HepG2 (cell line): ENCODE data around the gene ADGRG1. TPM values are rescaled to one million over a fixed set of nuclear protein-coding genes. Genes with fewer than 3 reads are reported as not detected.

ENCODE experiments used
- AKAP8 ChIP-seq: sonication (generic); formaldehyde crosslinking; IDR thresholded peaks from 2 replicates; pipeline ENCODE4 v1.5.1; 2020; ENCODE audit warnings: mild to moderate bottlenecking, missing genetic modification reagents
- ARID2 ChIP-seq: sonication (generic); formaldehyde crosslinking; IDR thresholded peaks from 2 replicates; pipeline ENCODE4 v1.8.1; 2022; ENCODE audit warnings: mild to moderate bottlenecking, missing genetic modification reagents, borderline replicate concordance
- CC2D1A ChIP-seq: sonication (generic); formaldehyde crosslinking; IDR thresholded peaks from 2 replicates; pipeline ENCODE4 v1.8.1; 2023; ENCODE audit warnings: mild to moderate bottlenecking, missing genetic modification reagents
- GABPB1 ChIP-seq: IDR thresholded peaks from 2 replicates; pipeline ENCODE4 v1.6.1; 2016; ENCODE audit warnings: mild to moderate bottlenecking, missing genetic modification reagents, moderate library complexity, missing compliant biosample characterization
- HNF4A ChIP-seq: sonication (generic); formaldehyde crosslinking; IDR thresholded peaks from 2 replicates; pipeline ENCODE4 v1.4.0; 2020; ENCODE audit warnings: missing genetic modification reagents
- IKZF1 ChIP-seq: fragments of 450-650 bp; IDR thresholded peaks from 2 replicates; pipeline ENCODE4 v1.7.1; 2016
- KDM5A ChIP-seq: fragments of 200-600 bp; sonication (generic); IDR thresholded peaks from 2 replicates; pipeline ENCODE4 v1.7.0; 2018; ENCODE audit warnings: antibody characterized with exemption, mild to moderate bottlenecking, low read length, borderline replicate concordance
- KDM6A ChIP-seq: IDR thresholded peaks from 2 replicates; pipeline ENCODE4 v1.6.1; 2016; ENCODE audit warnings: low read depth
- MBD4 ChIP-seq: IDR thresholded peaks from 2 replicates; pipeline ENCODE4 v1.6.1; 2012; ENCODE audit warnings: low read length, inconsistent platforms, borderline replicate concordance
- POLR2AphosphoS2 ChIP-seq: IDR thresholded peaks from 2 replicates; pipeline ENCODE4 v1.6.1; 2011; ENCODE audit warnings: low read depth, low read length, improper control_type of control experiment
- RBM39 ChIP-seq: fragments of 200-400 bp; formaldehyde crosslinking; IDR thresholded peaks from one replicate; pipeline ENCODE4 v1.6.1; 2018; ENCODE audit warnings: antibody characterized with exemption, mild to moderate bottlenecking, low read depth, low read length; ENCODE audit not compliant: poor library complexity, severe bottlenecking
- RORA ChIP-seq: sonication (generic); formaldehyde crosslinking; IDR thresholded peaks from 2 replicates; pipeline ENCODE4 v1.5.0; 2020; ENCODE audit warnings: mild to moderate bottlenecking, missing genetic modification reagents, moderate library complexity
- TBX2 ChIP-seq: sonication (generic); formaldehyde crosslinking; IDR thresholded peaks from 2 replicates; pipeline ENCODE4 v1.5.0; 2020; ENCODE audit warnings: missing genetic modification reagents, mild to moderate bottlenecking, borderline replicate concordance
- TGIF2 ChIP-seq: IDR thresholded peaks from 2 replicates; pipeline ENCODE4 v1.6.1; 2016; ENCODE audit warnings: control low read depth, missing compliant biosample characterization
- U2AF1 ChIP-seq: fragments of 200-400 bp; formaldehyde crosslinking; optimal IDR thresholded peaks from 2 replicates; pipeline ENCODE3; 2017; ENCODE audit warnings: mild to moderate bottlenecking, low read depth, low read length
- ZBTB3 ChIP-seq: sonication (generic); formaldehyde crosslinking; IDR thresholded peaks from 2 replicates; pipeline ENCODE4 v1.4.0; 2020; ENCODE audit warnings: low read depth, mild to moderate bottlenecking, moderate library complexity, missing genetic modification reagents, borderline replicate concordance
- ZKSCAN8 ChIP-seq: IDR thresholded peaks from 2 replicates; pipeline ENCODE4 v1.6.1; 2016; ENCODE audit warnings: borderline replicate concordance, missing genetic modification reagents, missing compliant biosample characterization
- ZNF256 ChIP-seq: sonication (generic); formaldehyde crosslinking; conservative IDR thresholded peaks from 2 replicates; pipeline ENCODE4 v1.4.0; 2020; ENCODE audit warnings: missing genetic modification reagents
- ZNF367 ChIP-seq: sonication (generic); formaldehyde crosslinking; IDR thresholded peaks from 2 replicates; pipeline ENCODE4 v1.4.0; 2020; ENCODE audit warnings: missing genetic modification reagents, borderline replicate concordance
- ZNF383 ChIP-seq: sonication (generic); formaldehyde crosslinking; IDR thresholded peaks from 2 replicates; pipeline ENCODE4 v1.4.0; 2020; ENCODE audit warnings: missing genetic modification reagents, mild to moderate bottlenecking, borderline replicate concordance
- ZNF674 ChIP-seq: sonication (generic); formaldehyde crosslinking; IDR thresholded peaks from 2 replicates; pipeline ENCODE4 v1.5.0; 2020; ENCODE audit warnings: low read depth, mild to moderate bottlenecking, missing genetic modification reagents
- ZNF878 ChIP-seq: sonication (generic); formaldehyde crosslinking; IDR thresholded peaks from 2 replicates; pipeline ENCODE4 v1.8.1; 2023; ENCODE audit warnings: mild to moderate bottlenecking, missing genetic modification reagents, moderate library complexity
- polyA plus RNA-seq, 8 experiments: library from polyadenylated mRNA; depleted of rRNA in 3 of 8; stranded (reverse) in 7 of 8; unstranded in 1 of 8; fragments of >200 nt; fragmentation: Illumina TruSeq in 4 of 8; extraction: Trizol in 4 of 8; gene quantifications; 2 replicates each; pipeline versions ENCODE4 v1.2.1 to v1.2.3, GENCODE V29; 2011 to 2016; ENCODE audit warnings: low read depth in 4 of 8, missing spikeins in 1 of 8, mixed read lengths in 1 of 8; ENCODE audit not compliant: insufficient read depth in 1 of 8
- total RNA-seq, 5 experiments: library from RNA; depleted of rRNA; stranded (reverse); fragments of >200 nt; fragmentation: Illumina TruSeq; extraction: Trizol; gene quantifications; 2 replicates each; pipeline ENCODE4 v1.2.3, GENCODE V29; 2016; ENCODE audit warnings: low read depth in 1 of 5
- TF ChIP-seq, protein P1 (sequence below): fragments of 450-650 bp; IDR thresholded peaks from 2 replicates; pipeline ENCODE4 v1.6.1; 2017; ENCODE audit warnings: mild to moderate bottlenecking
- TF ChIP-seq, protein P2 (sequence below): sonication (generic); formaldehyde crosslinking; IDR thresholded peaks from 2 replicates; pipeline ENCODE4 v1.8.0; 2022; ENCODE audit warnings: missing genetic modification reagents, mild to moderate bottlenecking, borderline replicate concordance

Gene ADGRG1
- total and polyA plus RNA-seq, 2 of the 13 experiments (the other 11 are each of a cell fraction or from before 2014, with no cell fraction given): 2.7 to 5.9 TPM

DNA sequence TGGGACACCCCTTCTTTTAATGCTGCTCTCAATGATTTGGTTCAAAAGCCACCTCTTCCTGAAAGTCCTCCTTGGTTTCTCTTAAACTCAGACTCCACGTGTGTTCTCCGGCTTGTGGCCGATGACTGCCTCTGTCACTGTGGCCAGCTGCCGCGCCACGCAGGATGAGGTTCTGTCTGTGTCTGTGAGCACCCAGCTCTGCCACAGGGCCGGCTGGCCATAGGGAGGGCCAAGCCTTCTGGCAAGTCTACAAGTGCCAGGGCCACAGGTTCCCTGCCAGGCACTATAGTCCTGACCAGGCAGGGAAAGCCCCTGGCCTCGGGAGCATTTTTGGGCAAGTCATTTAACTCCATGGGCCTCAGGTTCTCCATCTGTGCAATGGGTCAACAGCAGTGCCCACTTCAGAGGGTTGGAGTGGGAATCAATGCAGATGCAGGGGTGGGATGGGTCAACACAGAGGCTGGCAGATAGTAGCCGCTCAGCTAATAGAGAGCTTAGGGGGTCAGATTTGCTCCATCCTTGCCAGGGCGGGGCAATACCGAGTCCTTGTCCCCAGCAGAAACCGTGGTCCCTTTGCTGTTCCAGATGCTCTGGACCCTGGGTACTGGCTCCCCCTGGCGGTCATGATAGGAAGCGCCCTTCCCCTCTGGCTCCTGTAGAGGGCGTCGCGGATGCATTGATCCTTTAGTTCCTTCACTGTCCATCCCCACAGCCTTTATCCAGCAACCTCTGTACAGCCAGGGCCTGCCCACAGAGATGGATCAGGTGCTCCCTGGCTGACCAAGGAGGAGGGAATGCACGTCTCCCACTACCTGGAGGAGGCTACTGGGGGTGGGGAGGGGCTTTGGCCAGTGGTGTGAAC, 20.4 kb downstream of the ADGRG1 start (continued):
- TF ChIP-seq ZNF383 (CRISPR knock-in tag) (peak; percentile 5; the same call in 1 of the 2 replicates), ARID2 (0 out of 2 replicates have a peak, but pooled peaks have one; percentile 48), CC2D1A (CRISPR knock-in tag) (no peak), ZNF674 (CRISPR knock-in tag) (no peak), POLR2AphosphoS2 (no peak), GABPB1 (CRISPR knock-in tag) (peak; percentile 56; the same call in 1 of the 2 replicates), RORA (no peak), MBD4 (no peak), AKAP8 (CRISPR knock-in tag) (no peak), ZNF878 (CRISPR knock-in tag) (no peak), IKZF1 (no peak), KDM5A (no peak), KDM6A (CRISPR knock-in tag) (no peak), HNF4A (CRISPR knock-in tag) (peak; percentile 49; the same call in 1 of the 2 replicates), TGIF2 (peak; percentile 73; the same call in 1 of the 2 replicates), ZKSCAN8 (CRISPR knock-in tag) (0 out of 2 replicates have a peak, but pooled peaks have one; percentile 81), ZNF256 (CRISPR knock-in tag) (no peak), U2AF1 (peak; percentile 32), TBX2 (CRISPR knock-in tag) (peak; percentile 47; the same call in 1 of the 2 replicates), ZBTB3 (no peak), ZNF367 (no peak), RBM39 (no peak)
- TF ChIP-seq, protein P1, sequence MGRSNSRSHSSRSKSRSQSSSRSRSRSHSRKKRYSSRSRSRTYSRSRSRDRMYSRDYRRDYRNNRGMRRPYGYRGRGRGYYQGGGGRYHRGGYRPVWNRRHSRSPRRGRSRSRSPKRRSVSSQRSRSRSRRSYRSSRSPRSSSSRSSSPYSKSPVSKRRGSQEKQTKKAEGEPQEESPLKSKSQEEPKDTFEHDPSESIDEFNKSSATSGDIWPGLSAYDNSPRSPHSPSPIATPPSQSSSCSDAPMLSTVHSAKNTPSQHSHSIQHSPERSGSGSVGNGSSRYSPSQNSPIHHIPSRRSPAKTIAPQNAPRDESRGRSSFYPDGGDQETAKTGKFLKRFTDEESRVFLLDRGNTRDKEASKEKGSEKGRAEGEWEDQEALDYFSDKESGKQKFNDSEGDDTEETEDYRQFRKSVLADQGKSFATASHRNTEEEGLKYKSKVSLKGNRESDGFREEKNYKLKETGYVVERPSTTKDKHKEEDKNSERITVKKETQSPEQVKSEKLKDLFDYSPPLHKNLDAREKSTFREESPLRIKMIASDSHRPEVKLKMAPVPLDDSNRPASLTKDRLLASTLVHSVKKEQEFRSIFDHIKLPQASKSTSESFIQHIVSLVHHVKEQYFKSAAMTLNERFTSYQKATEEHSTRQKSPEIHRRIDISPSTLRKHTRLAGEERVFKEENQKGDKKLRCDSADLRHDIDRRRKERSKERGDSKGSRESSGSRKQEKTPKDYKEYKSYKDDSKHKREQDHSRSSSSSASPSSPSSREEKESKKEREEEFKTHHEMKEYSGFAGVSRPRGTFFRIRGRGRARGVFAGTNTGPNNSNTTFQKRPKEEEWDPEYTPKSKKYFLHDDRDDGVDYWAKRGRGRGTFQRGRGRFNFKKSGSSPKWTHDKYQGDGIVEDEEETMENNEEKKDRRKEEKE: no peak
- TF ChIP-seq, protein P2, sequence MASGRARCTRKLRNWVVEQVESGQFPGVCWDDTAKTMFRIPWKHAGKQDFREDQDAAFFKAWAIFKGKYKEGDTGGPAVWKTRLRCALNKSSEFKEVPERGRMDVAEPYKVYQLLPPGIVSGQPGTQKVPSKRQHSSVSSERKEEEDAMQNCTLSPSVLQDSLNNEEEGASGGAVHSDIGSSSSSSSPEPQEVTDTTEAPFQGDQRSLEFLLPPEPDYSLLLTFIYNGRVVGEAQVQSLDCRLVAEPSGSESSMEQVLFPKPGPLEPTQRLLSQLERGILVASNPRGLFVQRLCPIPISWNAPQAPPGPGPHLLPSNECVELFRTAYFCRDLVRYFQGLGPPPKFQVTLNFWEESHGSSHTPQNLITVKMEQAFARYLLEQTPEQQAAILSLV: no peak
